MV-4-11 (cell line): ENCODE data around the gene DHCR24.
A peak's percentile ranks its signal among the peaks of the same experiment; 100 is the strongest.

Source experiments
- DNase-seq: peaks from one replicate; lab custom pipeline; 2025; lab: John Stamatoyannopoulos, UW

Gene DHCR24

DNA sequence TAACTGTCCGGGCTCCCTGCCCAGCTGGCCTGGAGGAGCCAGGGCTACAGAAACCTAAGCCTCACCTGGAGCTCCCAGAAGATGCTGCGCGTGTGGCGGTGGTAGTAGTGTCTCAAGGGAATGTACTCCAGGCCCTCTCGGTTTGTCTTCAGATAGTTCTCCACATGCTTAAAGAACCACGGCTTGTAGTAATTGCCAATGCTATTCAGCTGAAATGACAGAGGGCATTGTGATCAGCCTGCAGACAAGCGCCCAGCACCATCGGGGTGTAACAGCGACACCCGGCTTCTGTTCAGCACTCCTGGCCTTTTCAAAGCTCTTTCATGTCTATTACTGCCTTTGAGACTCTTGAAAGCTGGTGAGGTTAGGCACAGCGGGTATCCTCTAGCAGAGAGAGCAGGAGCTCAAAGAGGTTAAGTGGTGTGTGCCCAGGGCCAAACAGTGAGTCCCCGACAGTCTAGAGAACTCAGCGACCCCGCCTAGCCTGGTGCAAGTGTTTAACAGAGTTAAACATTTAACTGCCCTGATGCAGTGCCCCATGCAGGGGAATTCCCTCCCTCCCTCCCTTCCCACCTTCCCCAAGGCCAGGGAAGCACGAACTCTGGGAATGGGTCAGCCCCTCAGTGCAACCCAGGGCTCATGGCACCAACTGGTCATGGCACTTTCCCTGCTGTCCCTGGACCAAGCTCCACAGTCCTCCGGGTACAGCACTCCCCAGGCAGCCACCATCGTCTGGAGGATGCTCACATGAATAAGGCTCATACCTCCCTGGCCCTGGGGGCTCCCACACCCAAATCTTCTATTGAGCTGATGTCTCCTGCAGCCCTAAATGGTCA is 21.5 kb downstream of the DHCR24 start:
- no peak for DNase-seq

DNA sequence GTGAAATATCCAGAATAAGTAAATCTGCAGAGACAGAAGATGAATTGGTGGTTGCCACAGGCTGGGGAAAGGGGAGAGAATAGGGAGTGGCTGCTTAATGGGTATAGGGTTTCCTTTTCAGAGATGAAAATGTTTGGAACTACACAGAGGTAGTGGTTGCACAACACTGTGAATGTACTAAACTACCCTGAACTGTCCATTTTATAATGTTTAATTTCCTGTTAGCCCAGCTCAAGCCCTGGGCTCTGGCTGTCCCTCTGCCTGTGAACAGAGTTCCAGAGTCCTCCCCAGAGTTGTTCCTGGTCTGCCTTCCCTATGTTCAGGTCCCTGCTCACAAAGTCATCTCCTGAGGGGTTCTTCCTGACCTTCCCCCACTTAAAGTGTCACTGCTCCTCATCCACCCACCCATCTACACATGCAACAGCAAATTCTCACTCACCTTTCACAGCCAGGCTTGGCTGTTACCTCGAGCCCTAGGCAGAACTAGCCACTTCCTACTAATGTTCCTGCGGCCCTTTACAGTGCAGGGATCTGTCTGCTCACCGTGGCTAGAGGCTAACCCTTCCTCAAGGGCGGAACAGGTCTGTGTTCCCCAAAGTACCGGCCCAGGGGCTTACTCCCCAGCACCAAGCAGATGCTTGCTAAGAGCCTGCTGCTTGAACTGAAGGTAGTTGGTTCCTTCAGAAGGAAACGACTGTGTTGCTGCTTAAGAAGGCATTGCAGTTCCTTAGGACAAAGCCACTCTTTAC is 22.4 kb downstream of the DHCR24 start:
- no peak for DNase-seq

DNA sequence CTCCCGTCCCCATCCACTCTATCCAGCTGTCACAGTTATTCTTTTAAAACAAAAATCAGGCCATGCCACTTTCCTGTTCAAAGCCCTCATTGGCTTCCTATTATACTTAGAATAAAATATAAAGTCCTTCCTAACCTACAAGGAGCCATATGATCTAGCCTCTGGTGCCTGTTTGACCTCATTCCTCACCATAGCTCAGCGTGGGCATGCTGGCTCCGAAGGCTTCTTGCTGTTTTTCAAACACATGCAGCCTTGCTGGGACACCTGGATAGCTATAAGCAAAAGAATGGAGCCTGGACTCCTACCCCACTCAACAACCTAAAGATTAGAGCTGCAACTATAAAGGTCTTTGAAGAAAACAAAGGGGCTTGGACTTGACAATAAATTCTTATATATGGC is 23.7 kb downstream of the DHCR24 start:
- DNase-seq = no peak

DNA sequence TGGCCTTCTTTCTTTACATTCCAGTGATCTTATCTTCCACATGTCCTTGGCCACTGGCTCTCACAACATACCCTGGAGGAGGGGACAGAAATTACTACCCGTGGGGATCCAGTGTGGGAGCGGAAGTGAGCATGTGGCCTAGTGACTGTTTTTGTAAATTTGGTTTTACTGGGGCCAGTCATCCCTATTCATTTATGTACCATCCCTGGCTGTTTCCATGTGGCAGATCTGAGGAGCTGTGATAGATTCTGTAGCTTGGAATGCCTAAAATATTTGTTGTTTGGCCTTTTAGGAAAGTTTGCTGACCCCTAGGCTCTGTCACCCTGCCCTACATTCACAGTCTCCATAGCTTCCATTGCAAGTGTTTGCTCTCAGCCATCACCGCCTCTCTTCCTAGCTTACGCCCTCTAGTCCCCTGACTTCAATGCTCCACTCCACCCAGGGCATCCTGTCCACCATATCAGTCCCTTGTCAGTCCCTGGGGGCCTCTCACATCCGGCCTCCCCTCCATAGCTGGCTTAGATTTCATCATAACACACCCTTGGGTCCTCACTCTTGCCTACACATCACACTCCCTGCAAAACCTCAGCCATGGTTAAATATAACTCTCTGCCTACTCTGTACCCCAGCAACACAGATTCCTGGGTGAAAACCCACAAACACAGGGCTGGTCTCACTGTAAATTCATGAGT is 25.8 kb downstream of the DHCR24 start:
- DNase-seq = peak; percentile 98

DNA sequence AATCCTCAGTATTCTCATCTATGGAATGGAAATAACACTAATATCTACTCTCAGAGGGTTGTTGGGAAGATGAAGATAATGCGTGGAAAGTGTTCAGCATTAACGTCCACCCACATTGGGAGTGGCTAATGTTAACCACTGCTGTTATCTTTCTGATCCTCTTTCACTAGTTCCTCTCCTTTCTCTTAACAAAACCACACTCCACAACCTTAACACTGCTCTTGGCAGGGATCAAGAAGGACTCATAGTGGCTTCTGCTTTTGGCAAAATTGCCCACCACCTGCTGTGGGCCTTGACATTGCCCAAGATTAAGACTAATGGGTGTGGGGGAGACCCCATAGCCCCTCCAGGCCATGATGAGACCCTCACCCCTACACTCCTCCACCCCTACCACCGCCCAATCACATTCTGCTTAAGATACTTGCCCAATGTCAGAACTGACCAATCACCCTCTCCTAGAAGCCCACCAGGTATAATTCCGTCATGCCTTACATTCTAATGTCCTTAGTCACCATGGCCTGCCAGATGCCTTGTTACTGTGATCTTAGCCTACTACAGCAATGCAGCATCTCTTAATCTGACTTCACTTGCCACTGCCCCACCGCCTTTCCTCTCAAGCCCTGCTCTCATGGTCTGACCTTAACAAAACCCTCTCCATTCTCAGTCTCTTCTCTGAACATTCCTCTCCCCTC is 27.1 kb downstream of the DHCR24 start:
- DNase-seq = peak; percentile 97

DNA sequence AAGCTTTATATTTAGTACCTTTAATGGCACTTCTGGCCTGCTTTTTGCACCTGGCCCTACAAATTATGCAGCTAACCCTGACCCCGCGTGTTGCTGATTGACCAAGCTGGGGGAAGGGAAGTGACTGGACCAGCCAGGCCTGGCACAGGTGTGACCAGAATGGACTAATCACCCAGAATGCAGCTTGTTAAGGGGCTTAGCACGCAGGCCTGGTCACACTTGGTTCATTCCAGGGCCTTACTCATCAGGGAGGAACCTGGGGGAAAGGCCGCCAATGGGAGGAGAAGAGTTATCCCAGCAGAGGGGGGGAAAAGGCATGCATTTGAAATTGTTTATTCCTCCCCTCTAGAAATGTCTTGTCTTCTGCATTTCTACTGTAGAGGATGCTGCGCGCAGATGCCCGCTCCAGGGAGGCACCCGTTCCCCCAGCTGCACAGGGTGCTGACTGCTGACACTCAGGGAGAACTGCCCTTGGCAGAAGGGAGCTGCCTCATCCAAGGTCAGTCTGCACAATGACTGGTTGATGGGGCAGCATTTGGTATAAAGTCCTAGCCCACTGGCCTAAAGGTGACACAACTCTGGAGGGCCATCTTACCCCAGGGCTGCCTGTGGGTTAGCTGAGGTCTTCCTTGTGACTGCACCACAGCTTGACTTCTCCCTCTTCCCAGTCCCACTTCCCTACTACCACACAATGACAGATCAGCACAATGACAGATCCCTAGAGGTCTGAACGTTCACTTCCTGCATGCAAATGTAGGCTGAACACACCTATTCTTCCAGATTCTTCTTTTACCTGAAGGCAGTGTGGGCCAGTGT is 29.0 kb downstream of the DHCR24 start:
- DNase-seq = peak; percentile 73

DNA sequence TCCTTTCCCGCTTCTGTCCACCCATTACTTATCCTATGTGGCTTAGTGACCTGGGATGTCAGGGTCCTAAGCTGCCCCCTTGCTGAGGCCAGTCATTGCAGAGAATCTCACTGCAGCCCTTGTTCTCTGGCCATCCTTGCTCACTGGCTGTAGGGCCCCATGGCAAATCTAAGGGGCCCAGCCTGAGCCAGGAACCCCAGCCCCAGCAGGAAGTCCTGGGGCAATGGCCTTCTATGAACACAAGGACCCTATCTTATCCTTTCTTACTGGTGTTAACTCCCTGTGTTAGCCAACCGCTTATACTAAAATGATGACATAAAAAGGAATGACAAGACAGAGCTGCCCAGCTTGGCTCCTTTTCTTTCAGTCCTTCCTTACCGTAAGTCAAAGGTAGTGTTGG is 29.9 kb downstream of the DHCR24 start:
- DNase-seq = no peak

DNA sequence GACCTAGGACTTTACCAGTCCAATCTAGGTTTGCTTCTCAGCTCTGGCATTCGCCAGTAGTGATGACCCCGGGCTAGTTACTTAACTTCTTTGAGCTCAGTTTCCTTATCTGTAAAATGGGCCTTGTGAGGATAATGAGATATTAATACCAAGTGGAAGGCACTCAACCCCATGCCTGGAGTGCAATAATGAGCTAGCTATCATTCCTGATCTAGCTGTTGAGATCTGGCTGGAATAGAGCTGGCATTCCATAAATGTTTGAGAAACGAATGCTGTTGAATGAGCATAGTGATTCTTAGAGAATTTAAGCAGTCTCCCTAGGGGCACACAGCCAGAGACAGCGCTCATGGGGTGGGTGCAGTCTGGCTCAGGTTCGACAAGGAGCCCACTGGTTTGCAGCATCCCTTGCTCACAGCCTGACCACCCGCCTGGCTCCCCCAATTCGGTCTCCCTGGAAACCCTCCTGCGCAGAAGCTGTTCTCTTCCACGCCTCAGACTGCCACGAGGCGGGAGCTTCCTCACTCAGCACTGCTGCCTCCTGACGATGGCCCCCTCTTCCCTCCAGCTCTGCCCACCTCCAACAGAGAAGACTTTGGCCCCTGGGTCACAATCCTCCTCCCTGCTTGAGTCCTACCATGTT is 32.5 kb downstream of the DHCR24 start:
- no peak for DNase-seq

DNA sequence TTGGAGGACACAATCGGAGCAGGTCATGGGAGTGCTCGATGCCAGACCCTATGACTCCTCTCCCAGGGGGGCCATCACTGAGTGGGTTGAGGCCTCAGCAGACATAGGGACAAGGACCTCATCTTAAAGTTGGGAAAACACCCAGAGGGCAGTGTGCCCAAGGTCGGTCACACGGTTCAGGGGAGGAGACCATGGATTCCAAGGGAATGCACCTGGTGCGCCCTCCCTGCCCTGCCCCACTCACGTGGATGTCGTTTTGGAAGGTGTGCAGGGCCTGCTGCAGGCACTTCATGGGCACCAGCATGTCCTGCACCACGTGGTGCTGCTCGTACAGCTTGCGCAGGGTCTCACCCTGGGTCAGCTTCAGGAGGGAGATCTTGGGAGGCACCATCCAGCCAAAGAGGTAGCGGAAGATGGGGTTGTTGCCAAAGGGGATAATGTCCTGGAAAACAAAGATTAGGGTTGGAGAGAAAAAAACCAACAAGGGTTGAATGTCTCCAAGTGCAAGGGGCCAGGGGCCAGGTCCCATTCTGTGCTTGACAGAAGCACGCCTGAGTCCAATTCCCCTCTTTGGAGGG is 33.1 kb downstream of the DHCR24 start:
- DNase-seq = no peak

DNA sequence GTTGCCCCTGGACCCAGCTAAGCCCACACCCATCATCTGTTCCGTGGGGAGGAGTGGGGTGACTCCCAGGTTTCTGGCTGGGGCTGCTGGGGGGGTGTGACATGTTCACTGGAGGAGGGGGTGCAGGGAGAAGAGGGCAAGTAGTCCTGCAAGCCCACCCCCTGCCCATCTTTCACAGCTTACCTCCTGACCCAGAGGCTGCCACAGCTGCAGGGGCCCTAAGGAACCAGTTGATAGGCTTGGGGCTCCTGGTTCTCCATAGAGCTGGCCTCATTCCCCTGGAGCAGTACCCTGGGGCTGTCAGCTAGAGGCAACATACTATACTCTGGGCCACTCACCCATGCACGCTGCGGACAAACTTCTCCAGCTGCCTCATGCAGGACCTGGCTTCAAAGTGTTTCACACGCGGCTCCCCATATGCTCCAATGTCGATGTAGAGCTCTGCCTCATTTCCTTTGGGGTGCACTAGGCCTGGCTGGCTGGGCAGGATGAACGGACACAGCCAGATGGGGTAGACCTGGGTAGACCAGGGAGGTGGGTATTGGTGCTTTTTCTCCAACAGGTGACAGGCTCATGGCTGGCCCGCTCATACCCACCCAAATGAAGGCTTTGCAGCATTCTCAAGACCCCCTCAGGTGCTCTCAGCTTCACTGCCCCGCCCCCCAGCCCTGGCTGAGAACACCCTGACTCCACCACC is 33.8 kb downstream of the DHCR24 start:
- no peak for DNase-seq

DNA sequence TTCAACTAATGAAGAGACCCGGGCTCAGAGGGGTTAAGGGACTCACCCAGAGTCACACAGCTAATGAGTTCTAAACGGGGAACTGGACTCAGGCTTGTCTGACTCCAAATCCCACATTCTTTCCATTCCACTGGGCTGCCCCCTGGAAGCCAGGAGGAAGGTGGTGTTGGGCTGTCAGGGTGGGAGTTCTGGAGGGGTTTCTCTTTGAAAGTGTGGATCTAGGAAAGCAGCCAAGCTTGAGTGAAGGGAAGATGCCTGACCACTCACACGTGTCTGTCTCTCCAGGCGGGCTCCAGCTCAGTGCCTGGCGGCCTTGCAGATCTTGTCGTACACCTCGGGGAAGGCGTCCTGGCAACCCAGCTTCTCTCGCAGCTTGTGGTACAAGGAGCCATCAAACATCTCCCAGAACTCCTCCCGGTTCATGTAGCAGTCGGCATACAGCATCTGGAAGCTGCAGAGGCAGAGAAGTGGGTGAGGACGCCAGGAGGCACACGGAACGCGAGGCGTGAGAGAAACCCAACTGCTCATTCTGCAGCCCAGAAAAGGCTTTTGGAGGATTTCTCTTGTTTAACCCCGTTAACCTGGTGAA is 35.0 kb downstream of the DHCR24 start:
- no peak for DNase-seq

DNA sequence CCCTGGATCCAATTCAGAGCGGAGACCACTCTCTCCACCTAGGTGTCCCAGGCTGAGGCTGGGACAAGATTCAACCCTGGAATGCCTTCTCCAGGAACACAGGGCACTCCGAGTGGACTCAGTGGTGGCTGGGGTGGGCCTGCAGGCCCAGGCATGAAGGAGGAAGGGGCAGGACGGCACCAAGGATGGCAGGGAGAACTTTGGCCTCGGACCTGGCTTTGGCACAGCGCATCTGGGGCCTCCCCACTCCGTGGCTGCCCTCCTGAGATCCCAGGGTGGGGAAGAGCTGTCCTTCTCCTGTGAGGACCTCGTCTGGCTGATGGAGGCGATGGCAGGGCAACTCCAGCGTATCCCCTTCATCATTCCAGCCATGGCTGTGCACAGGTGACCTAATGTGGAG is 35.6 kb downstream of the DHCR24 start:
- no peak for DNase-seq

DNA sequence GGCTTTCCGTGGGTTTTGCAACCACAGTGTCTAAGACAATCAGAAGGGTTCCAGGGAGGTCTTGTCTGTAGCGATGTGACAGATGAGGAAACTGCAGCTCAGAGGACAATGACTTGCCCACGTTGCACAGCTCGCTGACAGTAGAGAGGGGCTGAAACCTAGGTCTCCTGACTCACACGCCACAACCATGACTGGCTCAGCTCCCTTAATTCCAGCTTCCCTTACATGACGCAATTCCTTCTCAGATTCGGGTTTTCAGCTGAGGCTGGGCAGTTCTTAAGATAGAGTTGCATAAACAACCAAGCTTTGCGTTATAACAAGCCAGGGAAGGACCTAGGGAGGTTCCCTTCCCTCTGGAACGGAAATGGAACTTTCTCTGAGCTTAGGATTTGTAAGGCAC is 36.3 kb downstream of the DHCR24 start:
- peak; percentile 98 for DNase-seq

DNA sequence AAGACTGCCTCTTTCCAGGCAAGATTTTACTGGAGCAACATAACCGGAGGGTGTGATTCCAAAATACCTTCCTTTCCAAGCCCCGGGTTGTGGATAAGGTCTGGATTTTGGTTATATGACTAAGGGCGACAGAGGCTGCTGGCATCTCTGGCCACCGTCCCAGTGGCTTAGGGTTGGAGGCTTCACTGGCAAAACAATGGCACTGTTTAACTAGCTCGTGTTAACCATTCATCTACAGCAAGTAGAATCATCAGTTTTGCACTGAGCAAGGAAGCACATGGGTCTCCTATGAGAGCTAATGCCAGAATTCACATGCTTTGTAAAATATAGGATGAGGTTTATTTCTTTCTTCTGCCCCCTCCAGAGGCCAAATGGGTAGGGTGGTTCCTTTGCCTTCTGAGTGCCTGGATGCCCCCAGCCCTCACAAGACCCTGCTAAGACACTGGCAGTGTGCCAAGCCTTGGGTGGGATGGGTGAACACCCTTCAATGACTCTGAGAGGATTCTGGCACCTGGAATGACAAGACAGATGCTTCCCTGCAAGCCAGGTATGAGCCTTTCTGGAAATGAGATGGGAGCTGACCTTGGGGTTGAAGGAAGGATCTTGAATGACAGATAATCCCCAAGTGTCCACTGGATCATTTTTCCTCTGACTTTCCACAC is 36.8 kb downstream of the DHCR24 start:
- no peak for DNase-seq

DNA sequence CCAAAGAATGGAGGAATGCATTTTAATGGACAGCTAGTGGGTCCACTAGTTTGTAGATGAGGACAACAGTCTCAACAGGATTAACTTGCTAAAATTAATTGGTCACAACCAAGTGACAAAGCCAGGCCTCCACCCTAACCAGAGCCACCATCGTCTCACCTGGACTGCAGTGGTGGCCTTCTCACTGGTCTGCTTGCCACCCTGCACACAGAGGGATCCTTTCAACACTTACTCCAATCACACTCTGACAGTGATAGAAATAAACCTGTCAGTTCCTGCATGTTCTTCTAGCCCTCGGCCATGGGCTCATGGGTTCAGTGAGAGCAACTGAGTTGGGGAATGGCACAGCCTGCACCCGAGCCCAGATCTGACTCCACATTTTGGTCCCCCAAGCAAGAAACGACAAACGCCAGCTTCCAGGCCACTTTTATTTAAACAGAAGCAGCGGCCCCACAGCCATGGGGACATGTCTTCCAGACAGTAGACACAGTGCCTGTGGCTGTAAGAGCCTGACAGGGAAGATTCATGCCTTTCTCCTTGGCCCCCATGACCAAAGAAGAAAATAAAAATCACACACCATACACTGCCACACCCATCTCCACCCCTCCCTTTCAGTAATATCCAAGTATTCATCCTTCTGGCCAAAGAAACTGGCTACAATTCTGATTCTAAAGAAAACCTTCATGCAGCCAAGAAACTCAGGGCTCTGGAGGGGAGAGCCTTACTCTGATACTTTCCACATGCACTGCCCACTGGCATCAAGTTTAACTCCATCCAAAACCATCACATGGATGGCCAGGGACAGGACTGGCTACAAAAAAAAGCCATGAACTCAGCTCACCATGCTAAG is 37.6 kb downstream of the DHCR24 start:
- no peak for DNase-seq

DNA sequence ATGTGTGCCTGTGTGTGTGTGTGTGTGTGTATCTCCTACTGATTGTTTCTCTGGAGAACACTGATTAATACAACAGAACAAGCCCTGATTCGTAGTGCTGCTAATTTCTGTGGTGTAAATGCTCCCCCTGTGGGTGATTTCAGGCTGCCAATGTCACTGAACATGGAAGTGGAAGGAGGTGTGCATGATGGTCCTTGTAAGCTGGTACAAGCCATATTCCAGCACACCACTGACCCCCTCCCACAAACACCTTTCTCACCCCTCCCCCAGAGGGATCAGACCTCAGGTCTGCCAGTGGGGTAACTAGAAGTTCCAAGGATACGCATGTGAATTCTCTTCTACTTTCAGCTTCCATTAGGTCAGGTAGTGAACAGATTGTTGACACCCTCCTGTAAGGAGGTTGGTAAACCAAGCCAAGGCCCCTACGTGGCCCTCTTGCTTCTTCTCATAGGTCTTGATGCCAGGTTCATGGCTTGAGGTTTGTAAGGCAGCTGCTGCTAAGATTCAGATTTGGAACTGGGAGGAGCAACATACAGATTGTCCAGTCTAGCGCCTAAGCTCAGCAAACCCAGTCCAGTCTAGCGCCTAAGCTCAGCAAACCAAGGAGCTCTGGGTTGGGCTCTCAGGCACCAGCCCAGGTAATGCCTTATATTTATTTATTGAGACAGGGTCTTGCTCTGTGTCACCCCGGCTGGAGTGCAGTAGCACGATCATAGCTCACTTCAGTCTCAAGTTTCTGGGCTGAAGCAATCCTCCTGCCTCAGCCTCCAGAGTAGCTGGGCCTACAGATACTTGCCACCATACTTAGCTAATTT is 38.7 kb downstream of the DHCR24 start:
- DNase-seq = no peak

DNA sequence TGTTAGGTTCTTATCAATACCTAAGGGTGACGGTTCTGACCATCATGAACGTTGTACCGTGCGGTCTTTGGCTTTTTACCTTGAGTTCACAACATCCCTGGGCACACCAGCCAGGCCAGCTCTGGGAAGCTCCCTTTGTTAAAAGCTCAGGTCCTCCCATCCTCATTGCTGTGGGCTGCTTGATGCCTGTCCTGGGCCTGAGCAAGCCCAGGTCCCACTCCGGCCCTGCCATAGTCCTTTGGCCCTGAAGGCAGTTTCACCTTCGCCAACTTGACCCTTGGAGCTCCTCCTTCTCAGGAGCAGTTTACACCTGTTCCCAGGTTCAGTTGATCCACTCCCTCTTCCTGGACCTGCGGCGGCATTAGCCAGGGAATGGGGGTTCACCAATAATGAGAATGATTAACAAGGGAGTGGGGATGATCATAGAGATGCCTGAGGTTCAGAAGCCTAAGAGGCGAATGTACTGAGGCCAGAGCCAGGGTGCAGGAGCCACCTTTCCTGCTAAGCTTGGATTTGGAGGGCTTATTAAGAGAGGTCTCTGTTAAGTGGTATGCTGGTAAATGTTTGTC is 40.2 kb downstream of the DHCR24 start:
- no peak for DNase-seq
